NCI-H1930 (cell line): Measurements from ENCODE around the gene NPR2.

Experiments
- DNase-seq, 2 experiments: peaks; one replicate each; lab custom pipeline; 2025; lab: John Stamatoyannopoulos, UW

Gene NPR2

DNA sequence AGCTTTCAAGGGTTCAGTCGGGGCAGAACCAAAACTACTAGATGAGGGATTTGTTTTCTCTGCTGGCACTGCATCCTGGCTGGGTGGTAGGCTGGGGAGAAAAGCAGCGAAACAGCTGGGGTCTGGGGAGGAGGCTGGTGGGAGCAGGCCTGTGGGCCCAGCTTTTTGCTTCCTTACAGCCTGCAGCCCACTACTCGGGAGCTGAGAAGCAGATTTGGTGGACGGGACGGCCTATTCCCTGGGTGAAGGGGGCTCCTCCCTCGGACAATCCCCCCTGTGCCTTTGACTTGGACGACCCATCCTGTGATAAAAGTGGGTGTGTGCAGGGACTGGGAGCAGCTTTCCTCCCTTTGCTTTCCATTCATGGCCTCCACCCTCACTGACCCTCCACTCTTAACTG is 9.1 kb downstream of the NPR2 start:
- DNase-seq: no peak

DNA sequence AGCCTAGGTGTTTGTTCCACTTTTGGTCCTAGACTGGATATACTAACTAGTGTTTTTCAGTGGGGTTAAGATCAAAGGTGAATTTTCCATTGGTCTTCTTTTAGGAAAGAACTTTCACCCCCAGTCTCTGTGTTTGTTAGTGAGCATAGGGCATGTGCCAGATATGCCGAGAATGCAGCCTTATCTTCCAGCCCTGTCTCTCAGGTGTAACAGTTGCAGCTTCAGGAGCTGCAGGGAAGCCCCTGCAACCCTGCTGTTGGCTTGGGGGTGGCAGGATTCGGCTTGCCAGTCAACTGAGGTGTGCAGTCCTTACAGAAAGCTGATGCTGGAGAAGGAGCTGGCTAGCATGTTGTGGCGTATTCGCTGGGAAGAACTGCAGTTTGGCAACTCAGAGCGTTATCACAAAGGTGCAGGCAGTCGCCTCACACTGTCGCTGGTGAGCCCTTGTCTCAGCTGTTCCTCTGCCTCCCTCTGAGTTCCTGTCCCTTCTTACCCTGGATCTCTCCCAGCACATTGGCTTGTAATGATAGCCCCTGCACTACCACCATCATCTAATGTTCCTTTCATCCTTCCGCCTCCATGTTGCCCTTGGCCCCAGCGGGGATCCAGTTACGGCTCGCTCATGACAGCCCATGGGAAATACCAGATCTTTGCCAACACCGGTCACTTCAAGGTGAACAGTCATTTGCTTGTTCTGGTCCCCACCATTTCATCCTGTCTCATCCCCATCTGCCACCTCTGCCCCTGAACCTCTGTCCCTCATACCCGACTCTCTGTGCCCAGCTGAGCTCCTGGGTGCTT is 10.1 kb downstream of the NPR2 start:
- DNase-seq: no peak

DNA sequence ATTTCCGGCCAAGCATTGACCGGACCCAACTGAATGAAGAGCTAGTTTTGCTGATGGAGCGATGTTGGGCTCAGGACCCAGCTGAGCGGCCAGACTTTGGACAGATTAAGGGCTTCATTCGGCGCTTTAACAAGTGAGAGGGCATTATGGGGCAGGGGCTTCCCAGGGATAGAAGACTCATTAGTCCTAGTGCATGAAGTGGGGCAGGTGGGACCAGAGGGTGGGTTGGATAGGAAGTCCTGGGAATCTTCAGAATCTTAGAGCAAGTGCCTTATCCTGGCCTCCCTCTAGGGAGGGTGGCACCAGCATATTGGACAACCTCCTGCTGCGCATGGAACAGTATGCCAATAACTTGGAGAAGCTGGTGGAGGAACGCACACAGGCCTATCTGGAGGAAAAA is 14.7 kb downstream of the NPR2 start:
- no peak for DNase-seq

DNA sequence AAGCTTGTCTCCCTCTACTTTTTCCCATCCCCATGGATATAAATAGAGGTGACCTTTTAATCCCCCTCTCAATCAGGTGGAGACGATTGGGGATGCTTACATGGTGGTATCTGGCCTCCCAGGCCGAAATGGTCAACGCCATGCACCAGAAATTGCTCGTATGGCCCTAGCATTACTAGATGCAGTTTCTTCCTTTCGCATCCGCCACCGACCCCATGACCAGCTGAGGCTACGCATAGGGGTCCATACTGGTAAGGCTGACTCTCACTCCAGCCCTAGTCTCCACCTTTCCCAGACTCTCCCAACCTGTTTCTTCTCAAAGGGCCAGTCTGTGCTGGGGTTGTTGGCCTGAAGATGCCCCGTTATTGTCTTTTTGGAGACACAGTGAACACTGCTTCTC is 17.0 kb downstream of the NPR2 start:
- no peak for DNase-seq

DNA sequence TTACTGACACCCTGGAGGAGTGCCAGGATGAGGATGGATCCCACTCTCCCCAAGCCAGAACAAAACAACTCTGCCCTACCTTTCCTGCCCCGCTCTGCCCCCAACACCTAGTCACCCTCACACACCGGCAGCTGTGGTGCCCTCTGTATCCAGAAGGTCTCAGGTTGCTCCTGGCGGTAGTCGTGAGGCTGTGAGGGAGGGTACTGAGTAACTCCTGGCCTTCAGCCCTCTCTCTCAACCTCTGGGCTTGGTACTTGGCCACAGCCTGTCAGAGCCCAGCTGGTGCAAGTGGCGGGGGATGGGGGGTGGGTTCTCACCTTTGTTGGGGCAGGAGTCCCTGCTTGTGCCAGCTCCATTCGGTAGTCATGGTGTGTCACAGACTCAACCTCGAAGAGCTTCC is 18.7 kb downstream of the NPR2 start:
- no peak for DNase-seq

DNA sequence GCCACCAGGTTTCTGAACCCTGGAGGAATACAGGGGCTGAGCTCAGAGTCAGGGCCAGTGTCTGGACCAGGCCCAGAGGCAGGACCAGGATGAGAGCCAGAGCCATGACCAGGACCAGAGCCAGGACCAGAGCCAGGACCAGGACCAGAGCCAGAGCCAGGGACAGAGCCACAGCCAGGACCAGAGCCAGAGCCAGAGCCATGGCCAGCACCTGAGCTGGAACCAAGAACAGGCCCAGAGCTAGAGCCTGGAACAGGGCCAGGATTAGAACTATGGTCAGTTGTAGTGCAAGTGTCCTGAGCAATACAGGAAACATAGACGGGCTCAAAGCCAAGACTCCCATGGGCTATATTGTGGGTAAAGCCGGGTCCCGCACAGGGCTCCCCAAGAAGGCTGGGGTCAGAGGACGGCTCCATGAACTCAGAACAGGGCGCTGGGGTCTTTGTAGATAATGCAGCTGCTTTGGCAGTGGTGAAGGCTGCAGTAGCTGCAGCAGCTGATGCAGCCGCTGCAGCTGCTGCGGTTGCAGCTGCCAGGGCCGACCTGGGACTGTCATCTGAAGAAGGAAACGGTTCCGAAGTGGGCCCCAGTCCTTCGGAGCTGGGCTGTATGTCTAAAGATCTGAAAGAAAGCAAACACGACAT is 20.1 kb downstream of the NPR2 start:
- no peak for DNase-seq

DNA sequence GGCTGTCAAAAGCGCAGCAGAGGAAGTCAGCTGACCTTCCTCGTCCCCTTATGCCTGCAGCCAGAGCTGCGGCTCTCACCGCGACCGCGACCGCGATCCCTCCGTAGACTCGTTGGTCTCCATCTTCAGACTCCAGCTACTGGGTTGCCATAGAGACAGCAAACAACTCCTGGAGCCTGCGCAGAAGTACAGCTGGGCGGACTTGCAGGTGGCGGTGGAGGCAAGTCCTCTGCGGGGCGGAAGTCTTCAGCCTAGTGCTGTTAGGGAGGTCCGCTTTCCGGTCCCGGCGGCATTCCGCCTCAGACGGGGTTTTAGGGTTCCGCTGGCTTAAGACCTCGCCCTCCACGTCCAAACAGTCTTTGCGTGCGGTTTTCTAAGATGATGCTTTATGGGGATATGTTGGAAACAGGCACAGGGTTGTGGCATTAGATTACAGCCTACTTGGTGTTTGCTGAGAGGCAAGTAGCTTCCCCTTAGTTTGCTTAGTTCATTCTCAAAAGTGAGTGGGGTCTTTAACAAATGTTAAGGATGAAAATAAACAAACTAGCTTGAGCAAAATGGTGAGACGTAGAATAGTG is 20.7 kb downstream of the NPR2 start, which contains the start of gene SPAG8:
Gene SPAG8 (minus strand): TSS at position 238 of the 578 bp plus-strand sequence. CDS start 115 bp downstream, at position 123.
- DNase-seq: peak; percentile 94 to 98

DNA sequence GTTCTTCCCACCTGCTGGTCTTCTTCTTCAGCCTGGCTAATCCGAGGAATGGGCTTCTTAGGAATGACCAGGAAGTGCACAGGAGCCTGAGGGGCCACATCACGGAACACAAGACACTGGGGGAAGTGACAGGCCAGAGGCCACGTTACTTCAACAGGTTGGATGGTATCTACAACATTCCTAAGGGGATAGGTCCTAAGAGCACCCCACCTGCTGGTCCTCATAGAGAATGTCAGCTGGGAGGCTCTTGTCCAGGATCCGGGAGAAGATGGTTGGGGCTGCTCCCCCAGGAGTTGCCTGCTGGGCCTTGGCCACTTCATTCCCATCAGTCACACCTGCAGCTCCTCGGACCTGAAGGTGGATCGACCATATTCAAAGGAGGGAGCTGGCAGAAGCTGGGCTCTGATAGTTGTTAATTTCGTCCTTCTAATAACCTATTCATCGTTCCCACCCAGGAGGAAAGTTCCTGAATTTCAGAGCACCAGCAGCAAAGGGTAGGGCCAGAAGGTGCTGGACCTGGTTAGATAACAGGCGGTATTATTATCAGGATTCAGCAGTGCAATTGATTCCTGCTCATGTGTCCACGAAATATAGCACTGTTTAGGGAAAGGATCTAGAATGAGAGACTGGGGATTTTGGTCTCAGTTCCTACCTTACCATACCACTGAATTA is 22.2 kb downstream of the NPR2 start:
- DNase-seq: peak in 1 of 2 experiments; percentile 9

DNA sequence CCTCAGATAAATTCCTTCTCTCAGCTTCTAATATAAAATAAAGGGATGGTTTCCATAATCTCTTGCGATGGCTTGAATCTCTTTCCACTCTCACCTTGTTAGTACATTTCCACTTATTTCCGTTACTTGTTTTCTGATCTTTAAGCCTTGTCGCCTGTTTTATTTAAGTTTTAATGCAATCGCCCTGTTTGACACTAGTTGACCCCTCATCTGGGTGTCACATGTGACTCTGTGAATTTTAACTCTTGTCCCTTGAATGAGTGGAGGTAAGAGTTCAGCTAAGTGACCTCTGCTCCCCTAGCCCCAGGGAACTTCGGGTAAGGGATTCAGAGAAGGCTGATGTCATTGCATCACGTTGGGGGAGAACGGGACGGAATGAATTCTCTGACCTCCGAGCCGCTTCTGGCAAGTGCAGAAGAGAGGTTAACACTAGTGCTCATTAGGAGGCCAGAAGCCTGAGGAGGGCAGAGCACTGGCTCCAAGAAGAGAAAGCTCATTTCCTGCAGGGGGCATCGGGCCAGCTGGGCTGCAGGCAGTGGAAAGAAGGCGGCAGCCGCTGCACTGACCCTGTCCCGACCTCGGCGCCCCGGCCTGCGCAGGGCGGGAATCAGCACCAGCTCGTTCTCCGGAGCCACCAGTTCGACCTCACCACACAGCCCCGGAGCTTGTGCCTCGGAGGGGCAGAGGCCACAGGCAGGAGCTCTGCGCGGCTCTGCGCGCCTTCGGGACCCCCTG is 22.9 kb downstream of the NPR2 start:
- peak; percentile 33 to 59 for DNase-seq

DNA sequence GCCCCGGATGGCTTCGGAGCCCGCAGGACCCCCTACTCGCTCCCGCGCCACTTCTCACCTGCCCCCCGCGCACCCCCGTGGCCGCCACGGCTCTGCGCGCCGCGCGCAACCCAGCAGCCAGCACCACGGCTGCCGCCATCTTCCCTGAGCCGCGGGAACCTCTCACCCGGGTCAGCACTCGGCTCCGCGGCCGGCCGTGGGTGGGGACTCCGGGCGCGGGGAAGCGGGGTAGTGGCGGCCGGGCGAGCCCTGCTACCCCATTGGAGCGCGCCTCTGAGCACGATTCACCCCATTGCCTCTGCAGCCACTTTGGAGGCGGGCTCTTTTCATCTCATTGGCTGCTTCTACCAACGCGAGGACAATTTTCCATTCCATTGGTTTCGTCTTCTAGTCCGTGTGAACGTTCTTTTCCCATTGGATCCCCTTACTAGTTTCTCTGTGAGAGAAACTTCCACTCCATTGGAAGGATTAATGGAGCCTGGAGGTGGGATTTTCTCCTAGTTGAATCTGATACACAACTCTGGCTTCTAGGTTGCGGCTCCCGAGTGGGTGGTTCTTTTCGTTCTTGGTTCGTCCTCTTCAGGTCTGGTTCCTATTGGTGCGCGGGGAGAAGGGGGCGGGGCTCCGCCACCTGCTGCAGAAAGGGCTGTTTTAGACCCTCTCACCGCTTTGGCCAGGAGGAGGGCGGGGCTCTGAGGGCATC is 23.6 kb downstream of the NPR2 start, which contains the start of gene HINT2:
Gene HINT2 (minus strand): TSS at position 202 of the 703 bp plus-strand sequence. CDS start 63 bp downstream, at position 139.
- DNase-seq: peak; percentile 99

DNA sequence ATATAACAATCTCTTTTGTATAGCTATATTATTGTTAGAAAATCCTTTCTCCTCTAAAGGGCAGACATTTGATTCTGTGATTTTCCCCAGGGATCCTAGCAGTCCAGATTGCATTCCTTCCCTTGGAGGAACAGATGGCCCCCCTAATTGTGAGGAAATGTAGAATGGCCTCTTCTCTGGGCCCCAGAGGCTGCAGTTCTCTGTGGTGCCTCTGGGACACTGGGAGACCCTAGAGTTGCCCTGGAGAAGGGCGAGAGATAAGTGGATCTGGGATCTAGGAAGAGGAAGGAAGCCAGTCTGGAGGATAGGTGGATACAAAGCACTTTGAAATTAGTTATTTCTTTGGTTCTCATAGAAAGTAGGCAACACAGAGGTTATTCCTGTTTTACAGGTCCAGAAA is 25.3 kb downstream of the NPR2 start:
- no peak for DNase-seq

DNA sequence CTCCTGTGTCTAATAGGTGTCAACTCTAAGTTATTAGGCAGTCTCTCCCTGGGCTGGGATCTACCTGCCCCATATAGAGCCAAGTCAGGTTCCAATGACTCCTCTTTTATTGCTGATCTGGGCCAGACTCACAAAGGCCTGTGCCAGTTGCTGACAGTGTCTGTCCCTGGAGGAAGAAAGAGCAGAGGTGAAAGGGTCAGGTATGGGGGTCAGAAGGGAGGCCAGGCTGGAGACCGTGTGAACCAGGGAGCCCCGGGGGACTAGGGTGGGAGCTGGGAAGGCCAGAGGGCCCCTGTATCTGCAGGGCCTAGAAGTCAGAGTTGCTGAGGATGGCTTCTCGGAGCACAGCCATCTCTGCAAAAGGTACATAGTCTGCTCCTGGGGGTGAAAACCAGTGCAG is 26.9 kb downstream of the NPR2 start:
- DNase-seq: no peak

DNA sequence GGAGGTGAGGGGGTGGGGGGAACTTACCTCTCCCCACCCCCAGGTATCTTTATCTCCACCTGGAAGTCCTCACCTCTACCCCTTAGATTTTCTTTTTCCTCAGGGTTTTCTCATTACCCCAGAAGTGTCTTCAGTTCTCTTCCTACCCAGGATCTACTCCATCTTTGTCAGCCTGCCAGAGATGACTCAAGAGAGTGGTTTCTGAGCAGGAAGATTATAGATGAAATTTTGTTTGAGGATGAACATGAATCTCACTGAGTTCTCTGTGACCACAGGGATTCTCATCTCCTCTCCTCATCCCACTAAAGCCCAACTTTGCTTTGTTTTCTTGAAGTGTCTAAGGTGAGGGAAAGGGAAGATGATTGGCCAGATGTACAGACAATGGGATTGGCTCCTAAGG is 28.7 kb downstream of the NPR2 start:
- no peak for DNase-seq

DNA sequence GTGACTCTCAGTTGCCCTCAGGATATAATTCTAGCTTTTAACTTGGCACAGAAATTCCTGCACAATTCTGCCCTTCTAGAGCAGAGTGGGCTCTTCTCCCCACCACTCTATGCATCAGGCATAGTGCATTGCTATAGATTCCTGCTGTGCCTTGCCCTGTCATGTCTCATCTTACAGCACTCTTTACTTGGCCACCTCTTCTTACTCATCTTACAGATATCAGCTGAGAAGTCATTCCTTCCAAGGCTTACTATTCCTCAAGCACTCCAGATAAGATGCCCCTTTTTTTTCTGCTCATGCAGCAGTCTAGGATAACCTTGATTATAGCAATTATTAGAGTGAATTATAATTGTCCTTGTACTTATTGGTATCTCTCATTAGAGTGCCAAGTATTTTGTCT is 31.5 kb downstream of the NPR2 start:
- no peak for DNase-seq

DNA sequence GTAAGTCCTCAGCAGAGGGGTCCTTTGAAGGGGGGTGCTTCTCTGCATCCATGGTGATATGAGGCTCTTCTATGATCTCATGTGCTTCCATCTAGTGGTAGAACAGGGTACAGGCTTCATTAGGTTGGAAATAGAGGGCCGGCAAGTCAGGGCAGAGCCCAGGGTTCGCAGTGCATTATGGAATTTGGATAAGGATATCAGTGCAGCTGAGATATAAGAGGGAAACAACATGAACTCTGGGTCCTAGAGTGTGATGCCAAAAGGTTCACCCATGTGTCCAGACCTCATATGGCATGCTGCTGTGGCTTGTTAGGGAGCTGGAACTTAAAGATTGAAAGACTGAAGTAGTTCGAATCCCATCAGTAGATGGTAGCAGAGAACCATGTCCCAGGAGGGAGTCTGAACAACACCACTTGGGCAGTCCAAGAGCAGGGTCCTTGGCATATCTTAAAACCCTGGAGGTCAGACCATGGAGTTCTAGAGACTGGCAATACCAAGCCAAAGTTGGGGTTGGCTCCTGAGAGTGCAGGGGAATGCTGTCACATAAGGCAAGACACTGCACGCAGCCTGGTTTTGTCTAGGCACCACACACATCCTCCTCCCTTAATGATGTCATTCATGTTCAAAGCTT is 34.8 kb downstream of the NPR2 start:
- peak; percentile 31 to 43 for DNase-seq

DNA sequence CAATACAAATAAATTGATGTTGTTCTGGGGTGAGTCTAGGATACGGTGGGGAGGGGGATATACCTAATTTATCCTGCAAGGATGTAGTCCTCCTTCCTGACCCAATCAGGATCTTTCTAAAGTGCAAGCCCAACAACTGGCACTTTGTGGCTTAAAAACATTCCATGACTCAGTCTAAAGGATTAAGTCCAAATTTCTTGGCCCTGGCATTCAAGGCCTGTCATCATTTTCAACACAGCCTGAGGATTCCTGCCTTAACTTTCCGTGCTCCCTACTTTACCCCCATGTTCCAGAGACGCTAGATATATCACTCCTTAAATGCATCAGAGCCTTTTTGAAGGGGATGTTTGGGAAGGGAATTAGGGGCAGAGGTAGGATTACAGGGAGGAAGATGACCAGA is 36.1 kb downstream of the NPR2 start:
- no peak for DNase-seq

DNA sequence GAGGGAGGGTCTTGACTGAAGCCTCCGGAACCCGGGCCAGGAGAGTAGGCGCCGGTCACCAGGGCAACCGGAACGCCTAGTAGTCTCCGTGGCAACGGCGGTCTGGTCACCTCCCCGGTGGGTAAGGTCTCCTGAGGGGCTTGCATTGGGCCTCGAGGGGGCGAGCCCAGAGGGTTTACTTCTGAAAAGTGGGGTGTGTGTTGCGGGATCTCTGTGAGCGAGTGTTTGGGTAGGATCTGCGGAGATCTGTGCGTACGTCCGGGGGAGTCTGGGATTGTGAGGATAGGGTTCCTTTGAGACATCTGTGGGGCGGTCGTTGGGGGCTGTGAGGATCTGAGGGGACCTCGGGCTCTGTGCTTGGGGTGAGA is 37.3 kb downstream of the NPR2 start, which contains the start of gene FAM221B:
Gene FAM221B (minus strand): TSS at position 17 of the 368 bp plus-strand sequence. CDS start 2,571 bp downstream, outside the sequence.
- peak in 1 of 2 experiments; percentile 21 for DNase-seq

DNA sequence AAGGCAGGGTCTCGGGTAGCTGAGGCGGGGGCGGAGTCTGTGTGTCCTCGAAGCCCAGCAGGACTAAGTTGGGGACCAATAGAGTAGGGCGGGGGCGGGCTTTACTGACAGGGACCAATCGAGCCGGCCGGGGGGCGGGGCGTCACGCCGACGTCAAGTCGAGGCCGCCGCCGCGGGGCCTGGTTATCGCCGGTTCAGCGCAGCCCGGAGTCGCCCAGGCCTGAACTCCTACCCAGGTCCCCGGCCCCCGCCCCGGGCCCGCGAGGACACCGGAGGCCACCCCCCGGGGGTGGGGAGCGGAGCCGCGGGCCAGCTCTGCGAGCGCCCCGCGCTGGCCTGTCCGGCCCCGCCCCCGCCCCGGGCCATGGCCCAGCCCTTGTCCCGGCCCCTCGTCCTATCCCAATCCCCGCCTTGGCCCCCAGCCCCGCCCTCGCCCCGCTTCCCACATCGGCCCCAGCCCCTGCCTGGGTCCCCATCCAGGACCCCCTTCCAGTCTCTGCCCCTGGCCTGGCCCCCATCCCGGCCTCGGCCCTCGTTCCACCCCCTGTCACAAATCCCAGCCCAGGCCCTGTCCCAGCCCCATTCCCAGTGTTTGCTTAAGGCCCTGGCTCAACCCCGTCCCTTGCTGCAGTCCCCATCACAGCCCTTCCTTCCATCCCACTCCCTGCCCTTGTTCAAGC is 37.8 kb downstream of the NPR2 start, which contains the start of gene TMEM8B:
Gene TMEM8B (plus strand): TSS at position 145 of the 680 bp plus-strand sequence. CDS start 220 bp downstream, at position 365.
- peak; percentile 87 to 90 for DNase-seq

DNA sequence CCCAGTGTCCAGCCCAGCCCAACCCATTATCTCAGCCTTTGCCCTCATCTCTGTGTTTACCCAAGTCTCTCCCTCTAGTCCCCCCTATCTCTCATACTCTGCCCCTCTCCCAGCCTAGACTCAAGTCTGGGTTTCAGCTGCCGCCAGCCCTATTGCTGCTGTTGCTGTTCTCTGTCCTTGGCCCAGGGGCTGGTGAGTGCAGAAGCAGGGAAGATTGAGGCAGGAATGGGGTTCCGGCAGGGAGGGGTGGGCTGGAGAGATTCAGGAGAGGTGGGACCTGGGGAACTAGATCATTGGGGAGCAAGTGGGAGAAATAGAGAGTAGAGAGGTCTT is 38.3 kb downstream of the NPR2 start:
- no peak for DNase-seq

DNA sequence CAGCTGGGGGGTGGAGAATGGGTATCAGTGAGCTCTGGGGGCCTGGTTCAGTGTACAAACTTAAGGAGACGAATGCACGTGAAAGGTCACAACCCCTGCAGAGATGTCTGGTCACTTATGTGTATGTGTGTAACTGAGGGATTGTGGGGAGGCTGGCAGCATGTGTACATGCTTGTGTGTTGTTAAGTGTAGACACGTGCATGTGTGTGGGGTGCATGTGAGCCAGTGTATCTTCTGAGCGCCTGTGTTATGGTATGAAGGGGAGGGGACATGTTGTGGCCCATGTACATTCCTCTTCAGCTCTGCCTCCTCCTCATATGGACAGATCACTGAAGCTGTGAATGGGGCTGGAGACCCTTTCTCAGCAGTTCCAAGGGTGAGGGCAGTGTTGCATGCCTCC is 39.6 kb downstream of the NPR2 start:
- DNase-seq: no peak
